H9 (cell line): ENCODE data around the gene ATRIP. TPM values are rescaled to one million over a fixed set of nuclear protein-coding genes. Genes with fewer than 3 reads are reported as not detected.

Source experiments
- DNase-seq: peaks from one replicate; pipeline ENCODE4 v3.0.0-alpha.2; 2017
- H2AFZ ChIP-seq: one replicate; pipeline ENCODE4 v1.6.1; 2013; ENCODE audit warnings: mild to moderate bottlenecking, low read length, control low read depth, moderate library complexity
- H2AK5ac ChIP-seq: 2 replicates; pipeline ENCODE4 v1.6.1; 2013; ENCODE audit warnings: low read length, control low read depth, mixed read lengths; ENCODE audit not compliant: insufficient read length
- H2BK120ac ChIP-seq: one replicate; pipeline ENCODE4 v1.6.1; 2013; ENCODE audit warnings: low read depth, mild to moderate bottlenecking, low read length, control low read depth, inconsistent platforms; ENCODE audit not compliant: poor library complexity, severe bottlenecking
- H2BK12ac ChIP-seq: 2 replicates; pipeline ENCODE4 v1.6.1; 2013; ENCODE audit warnings: low read length, control low read depth, mixed read lengths, low read depth; ENCODE audit not compliant: insufficient read length
- H2BK15ac ChIP-seq: 2 replicates; pipeline ENCODE4 v1.6.1; 2013; ENCODE audit warnings: low read depth, low read length, control low read depth
- H2BK20ac ChIP-seq: one replicate; pipeline ENCODE4 v1.6.1; 2013; ENCODE audit warnings: low read depth, mild to moderate bottlenecking, low read length, control low read depth, inconsistent platforms; ENCODE audit not compliant: poor library complexity, severe bottlenecking
- H2BK5ac ChIP-seq: 2 replicates; pipeline ENCODE4 v1.6.1; 2013; ENCODE audit warnings: low read length, control low read depth, mixed read lengths; ENCODE audit not compliant: insufficient read length
- H3K14ac ChIP-seq: 2 replicates; pipeline ENCODE4 v1.6.1; 2013; ENCODE audit warnings: low read length, control low read depth; ENCODE audit not compliant: insufficient read depth
- H3K18ac ChIP-seq: 2 replicates; pipeline ENCODE4 v1.6.1; 2013; ENCODE audit warnings: low read depth, mild to moderate bottlenecking, mixed read lengths, low read length, control low read depth; ENCODE audit not compliant: insufficient read length
- H3K23ac ChIP-seq: 2 replicates; pipeline ENCODE4 v1.6.1; 2013; ENCODE audit warnings: low read length, control low read depth, mixed read lengths, low read depth; ENCODE audit not compliant: insufficient read length
- H3K23me2 ChIP-seq: 2 replicates; pipeline ENCODE4 v1.6.1; 2013; ENCODE audit warnings: low read depth, mild to moderate bottlenecking, mixed read lengths, low read length, control low read depth; ENCODE audit not compliant: insufficient read length, poor library complexity, severe bottlenecking
- H3K27ac ChIP-seq: 2 replicates; pipeline ENCODE4 v1.5.1; 2013; ENCODE audit warnings: low read length, control low read depth, mixed read lengths, low read depth; ENCODE audit not compliant: insufficient read length
- H3K27me3 ChIP-seq: 2 replicates; pipeline ENCODE4 v1.6.1; 2013; ENCODE audit warnings: low read length, control low read depth, inconsistent platforms; ENCODE audit not compliant: insufficient read depth
- H3K4ac ChIP-seq: 2 replicates; pipeline ENCODE4 v1.6.1; 2013; ENCODE audit warnings: low read depth, mild to moderate bottlenecking, control low read depth, inconsistent platforms, low read length, moderate library complexity
- H3K4me1 ChIP-seq: 2 replicates; pipeline ENCODE4 v1.6.1; 2013; ENCODE audit warnings: low read length, control low read depth, inconsistent platforms; ENCODE audit not compliant: insufficient read depth
- H3K4me2 ChIP-seq: 2 replicates; pipeline ENCODE4 v1.6.1; 2013; ENCODE audit warnings: low read length, control low read depth, mixed read lengths; ENCODE audit not compliant: insufficient read length, insufficient read depth
- H3K56ac ChIP-seq: 2 replicates; pipeline ENCODE4 v1.6.1; 2013; ENCODE audit warnings: low read depth, mild to moderate bottlenecking, mixed read lengths, low read length, control low read depth; ENCODE audit not compliant: insufficient read length
- H3K79me1 ChIP-seq: 2 replicates; pipeline ENCODE4 v1.6.1; 2013; ENCODE audit warnings: low read depth, mild to moderate bottlenecking, moderate library complexity, low read length, control low read depth, inconsistent platforms; ENCODE audit not compliant: insufficient read depth, poor library complexity, severe bottlenecking
- H3K79me2 ChIP-seq: 2 replicates; pipeline ENCODE4 v1.6.1; 2013; ENCODE audit warnings: low read length, control low read depth, inconsistent platforms; ENCODE audit not compliant: insufficient read depth
- H3K9ac ChIP-seq: 2 replicates; pipeline ENCODE4 v1.6.1; 2013; ENCODE audit warnings: low read length, control low read depth, mixed read lengths; ENCODE audit not compliant: insufficient read length; ENCODE audit errors: extremely low read depth
- H3K9me3 ChIP-seq: one replicate; pipeline ENCODE4 v1.6.1; 2013; ENCODE audit warnings: low read depth, low read length, inconsistent platforms; ENCODE audit not compliant: control insufficient read depth
- H3T11ph ChIP-seq: one replicate; pipeline ENCODE4 v1.6.1; 2013; ENCODE audit warnings: mild to moderate bottlenecking, low read length, control low read depth, inconsistent platforms
- H4K20me1 ChIP-seq: one replicate; pipeline ENCODE4 v1.6.1; 2013; ENCODE audit not compliant: control insufficient read depth, insufficient read length, insufficient read depth
- H4K5ac ChIP-seq: 2 replicates; pipeline ENCODE4 v1.6.1; 2013; ENCODE audit warnings: low read depth, mild to moderate bottlenecking, mixed read lengths, low read length, control low read depth; ENCODE audit not compliant: insufficient read length
- H4K8ac ChIP-seq: replicated peaks from 2 replicates; pipeline ENCODE4 v1.6.1; 2013; ENCODE audit warnings: low read length, control low read depth, mixed read lengths, low read depth; ENCODE audit not compliant: insufficient read length
- H4K91ac ChIP-seq: 2 replicates; pipeline ENCODE4 v1.6.1; 2013; ENCODE audit warnings: low read depth, mild to moderate bottlenecking, moderate library complexity, mixed read lengths, low read length, control low read depth; ENCODE audit not compliant: insufficient read length
- H3K27ac Mint-ChIP-seq, 3 experiments: 2 replicates in 2 of 3; 3 replicates in 1 of 3; pipeline ENCODE4 v1.8.0; 2020 to 2021; ENCODE audit warnings: mixed read lengths in 3 of 3, mild to moderate bottlenecking in 1 of 3, moderate library complexity in 1 of 3
- H3K27me3 Mint-ChIP-seq: 2 replicates; pipeline ENCODE4 v1.8.0; 2021; ENCODE audit warnings: low read depth, mild to moderate bottlenecking, moderate library complexity, mixed read lengths
- H3K36me3 Mint-ChIP-seq, 3 experiments: 2 replicates in 2 of 3; 3 replicates in 1 of 3; pipeline ENCODE4 v1.8.0; 2020 to 2021; ENCODE audit warnings: low read depth in 3 of 3, mixed read lengths in 3 of 3; ENCODE audit not compliant: insufficient read depth in 1 of 3
- H3K4me1 Mint-ChIP-seq, 2 experiments: 2 replicates each; pipeline ENCODE4 v1.8.0; 2020; ENCODE audit warnings: mixed read lengths in 2 of 2
- H3K4me3 Mint-ChIP-seq, 2 experiments: 2 replicates in 1 of 2; 3 replicates in 1 of 2; pipeline ENCODE4 v1.8.0; 2020 to 2021; ENCODE audit warnings: mild to moderate bottlenecking in 2 of 2, mixed read lengths in 2 of 2, moderate library complexity in 1 of 2
- H3K9me3 Mint-ChIP-seq, 2 experiments: 2 replicates in 1 of 2; 3 replicates in 1 of 2; pipeline ENCODE4 v1.8.0; 2020; ENCODE audit warnings: mild to moderate bottlenecking in 2 of 2, mixed read lengths in 2 of 2, moderate library complexity in 1 of 2
- CTCF ChIP-seq: fragments of 200-600 bp; sonication (generic); conservative IDR thresholded peaks from 3 replicates; pipeline ENCODE4 v1.8.0; 2021; ENCODE audit warnings: antibody characterized with exemption, mild to moderate bottlenecking
- WGBS: extraction: QIAGEN DNeasy Blood & Tissue Kit; methylation state at CpG from one replicate; pipeline ENCODE4 v1.1.7; 2013; ENCODE audit warnings: missing lambda C conversion rate, low lambda C conversion rate, mixed read lengths; ENCODE audit not compliant: insufficient read length; ENCODE audit errors: extremely low coverage; 5-methylcytosine and 5-hydroxymethylcytosine counted together
- total RNA-seq: library from RNA; stranded (reverse); gene quantifications from 2 replicates; pipeline ENCODE4 v1.2.1, GENCODE V29; 2021

The ATRIP gene
- total RNA-seq, 1 experiment from 2014 or later = 16.3 TPM

DNA sequence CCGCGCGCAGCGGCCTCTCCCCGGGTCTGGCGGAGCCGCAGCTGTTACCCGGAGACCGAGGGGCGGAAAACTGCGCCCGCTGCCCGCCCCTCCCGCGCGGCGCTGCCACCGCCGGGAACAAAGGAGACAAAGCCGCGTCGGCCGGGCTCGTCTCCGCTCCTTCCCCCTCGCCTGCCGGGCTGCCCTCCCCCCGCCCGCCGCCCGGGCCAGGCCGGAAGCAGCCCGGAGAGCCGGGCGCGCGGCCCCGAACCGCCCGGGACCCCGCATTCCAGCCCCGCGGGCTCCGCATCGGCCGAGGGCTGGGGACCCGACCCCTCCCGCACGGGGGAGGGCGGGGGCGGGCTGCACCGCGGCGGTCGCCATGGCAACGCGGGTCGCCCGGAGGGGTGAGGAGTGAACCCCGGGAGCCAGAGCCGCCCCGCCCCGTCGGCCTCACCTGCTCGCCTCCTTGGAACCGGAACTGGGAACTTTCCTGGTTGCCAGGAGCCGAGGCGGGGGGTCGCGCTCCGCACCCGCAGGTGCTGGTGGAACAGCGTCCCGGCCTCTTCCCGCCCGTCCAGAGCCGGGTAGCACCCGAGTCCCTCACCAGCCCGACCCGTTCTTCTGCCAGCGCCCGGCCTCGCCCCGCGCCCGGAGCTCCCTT is 17.1 kb upstream of the ATRIP start:
- TF ChIP-seq CTCF = no peak
- Histone ChIP-seq H3K9me3 (no peaks in the 10 kb centered on the region), H2BK15ac (no peak overlapping the region), H3K9ac (peak overlapping the region; percentile 57), H2AFZ (no peak overlapping the region), H3T11ph (no peak overlapping the region), H4K8ac (no peak overlapping the region), H3K14ac (peak overlapping the region; percentile 85; the same call in 1 of the 2 replicates), H4K5ac (no peak overlapping the region), H4K20me1 (no peaks in the 10 kb centered on the region), H3K27ac (no peak overlapping the region), H2BK20ac (no peak overlapping the region), H3K79me2 (peaks cover 35% of the 10 kb centered on the region; the same call in 1 of the 2 replicates), H2BK5ac (no peak overlapping the region), H3K18ac (peak overlapping the region; percentile 73), H3K23me2 (peaks cover 13% of the 10 kb centered on the region), H3K4me2 (peak overlapping the region; percentile 15), H3K23ac (no peak overlapping the region), H3K56ac (no peak overlapping the region), H4K91ac (no peak overlapping the region), H3K27me3 (no peaks in the 10 kb centered on the region), H2BK12ac (no peak overlapping the region), H2AK5ac (no peak overlapping the region), H3K4ac (no peak overlapping the region; the same call in 1 of the 2 replicates), H2BK120ac (no peak overlapping the region), H3K79me1 (no peaks in the 10 kb centered on the region), H3K4me1 (peaks cover 13% of the 10 kb centered on the region; the same call in 1 of the 2 replicates)
- WGBS = no CpG with 5 or more reads among the region's 86 CpGs
- peaks cover 21 to 46% (median 39%) of the 10 kb centered on the region in 3 experiments; a peak in 6 of 7 replicates for H3K36me3 Mint-ChIP-seq
- peak overlapping the region; percentile 92 to 93 for H3K4me3 Mint-ChIP-seq
- H3K27me3 Mint-ChIP-seq = no peaks in the 10 kb centered on the region
- H3K27ac Mint-ChIP-seq = peak overlapping the region; percentile 97 to 98 (median 97); a peak in 6 of 7 replicates
- DNase-seq = peak; percentile 80
- no peaks in the 10 kb centered on the region for H3K9me3 Mint-ChIP-seq
- H3K4me1 Mint-ChIP-seq = peaks cover 56 to 57% of the 10 kb centered on the region in 2 experiments
